Panc1 (cell line): Measurements from ENCODE around the gene MOSMO. TPM values are rescaled to one million over a fixed set of nuclear protein-coding genes. Genes with fewer than 3 reads are reported as not detected.

ENCODE experiments used
- ATAC-seq: fragments of 200-7000 bp; cut with Tn5 transposase; 2 replicates; pipeline ENCODE4 v1.9.1; 2020; ENCODE audit warnings: mild to moderate bottlenecking, moderate library complexity
- BruUV-seq: library from RNA; stranded (reverse); fragments of 400-500 nt; replicated peaks from 2 replicates; lab custom pipeline; 2021; lab: Mats Ljungman, UMichigan
- CTCF ChIA-PET: fragments of 300-600 bp; sonication (Branson Sonifier 250); formaldehyde crosslinking; loops from one replicate; lab custom pipeline; 2022; ENCODE audit warnings: antibody characterized with exemption; lab: Charles Lee
- POLR2A ChIA-PET: fragments of 300-600 bp; sonication (Branson Sonifier 250); formaldehyde crosslinking; loops from one replicate; lab custom pipeline; 2022; ENCODE audit warnings: antibody characterized with exemption; lab: Charles Lee
- DNase-seq: peaks from one replicate; pipeline ENCODE4 v3.0.0-alpha.2; 2010; ENCODE audit warnings: low read depth, low spot score
- H3K27ac ChIP-seq: 2 replicates; pipeline ENCODE4 v1.5.1; 2011; ENCODE audit warnings: mild to moderate bottlenecking, low read length, inconsistent platforms
- H3K27me3 ChIP-seq: fragments of 200-500 bp; sonication (Bioruptor generic); 2 replicates; pipeline ENCODE4 v1.6.0; 2014; ENCODE audit warnings: low read length, inconsistent platforms; ENCODE audit not compliant: control insufficient read depth, insufficient read depth
- H3K36me3 ChIP-seq: fragments of 200-500 bp; sonication (Bioruptor generic); 2 replicates; pipeline ENCODE4 v1.5.1; 2014; ENCODE audit warnings: inconsistent platforms, mild to moderate bottlenecking, low read length, moderate library complexity; ENCODE audit not compliant: control insufficient read depth, insufficient read depth
- H3K4me1 ChIP-seq: 2 replicates; pipeline ENCODE4 v1.5.1; 2011; ENCODE audit warnings: inconsistent platforms, mild to moderate bottlenecking, low read length, moderate library complexity; ENCODE audit not compliant: control insufficient read depth, insufficient read depth
- H3K4me3 ChIP-seq, 2 experiments: 2 replicates each; pipeline ENCODE4 v1.5.1; 2011 to 2012; ENCODE audit warnings: low read depth in 2 of 2, low read length in 2 of 2, mild to moderate bottlenecking in 2 of 2, inconsistent platforms in 1 of 2, moderate library complexity in 1 of 2
- H3K9me3 ChIP-seq: fragments of 200-500 bp; sonication (Bioruptor generic); 2 replicates; pipeline ENCODE4 v1.5.1; 2014; ENCODE audit warnings: low read depth, mild to moderate bottlenecking, inconsistent platforms, low read length, moderate library complexity; ENCODE audit not compliant: control insufficient read depth, insufficient read depth
- POLR2AphosphoS5 ChIP-seq: IDR thresholded peaks from 2 replicates; pipeline ENCODE4 v1.6.1; 2012; ENCODE audit warnings: mild to moderate bottlenecking, low read depth, low read length, moderate library complexity
- SIN3A ChIP-seq: IDR thresholded peaks from 2 replicates; pipeline ENCODE4 v1.6.1; 2012; ENCODE audit warnings: low read depth, mild to moderate bottlenecking, low read length, moderate library complexity, borderline replicate concordance; ENCODE audit not compliant: insufficient read depth
- TCF7L2 ChIP-seq: IDR thresholded peaks from 2 replicates; pipeline ENCODE4 v1.6.1; 2011; ENCODE audit warnings: mild to moderate bottlenecking, low read depth, low read length, inconsistent platforms
- in situ Hi-C: cut with HindIII; loops from 2 replicates; pipeline ENCODE4 v1.10.0; 2016; ENCODE audit warnings: low sequenced_read_pairs, low pct_unique_long_range_greater_than_20kb
- intact Hi-C: fragments of 100-400 bp; cut with micrococcal nuclease; formaldehyde crosslinking; loops from one replicate; pipeline ENCODE4 v1.10.0; 2022; ENCODE audit not compliant: unreplicated experiment
- total RNA-seq: library from RNA; stranded (reverse); gene quantifications from one replicate; pipeline ENCODE4 v1.2.1, GENCODE V29; 2021; ENCODE audit not compliant: unreplicated experiment
- TF ChIP-seq, protein P1 (sequence below): fragments of 450-650 bp; IDR thresholded peaks from 2 replicates; pipeline ENCODE4 v1.5.1; 2017; ENCODE audit warnings: mild to moderate bottlenecking
- TF ChIP-seq, protein P2 (sequence below), 2 experiments: IDR thresholded peaks; 2 replicates each; pipeline ENCODE4 v1.6.1; 2011 to 2012; ENCODE audit warnings: low read depth in 2 of 2, control low read depth in 1 of 2, low read length in 1 of 2, mild to moderate bottlenecking in 1 of 2, moderate library complexity in 1 of 2; ENCODE audit not compliant: insufficient read depth in 1 of 2

Gene MOSMO
- total RNA-seq, 1 experiment from 2014 or later, result 20.6 TPM

DNA sequence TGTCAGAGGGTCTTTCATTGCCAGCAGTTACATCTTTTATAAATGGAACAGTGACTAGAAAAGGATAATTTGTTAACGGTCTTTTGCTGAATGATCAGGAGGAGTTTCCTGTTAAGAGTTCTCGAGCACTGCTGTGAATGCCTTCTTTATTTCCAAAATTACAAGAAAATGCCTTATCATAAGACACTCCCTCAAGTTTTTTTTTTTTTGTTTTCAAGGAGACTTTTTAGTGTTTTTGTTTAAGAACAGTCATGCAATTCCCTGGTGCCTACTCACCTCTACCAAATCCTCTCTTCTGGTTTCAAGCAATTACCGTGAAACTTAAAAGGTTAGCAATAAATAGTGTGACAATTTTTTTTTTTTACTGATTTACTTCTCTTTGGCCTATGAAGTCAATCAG is 65.4 kb downstream of the MOSMO start:
- H3K36me3 ChIP-seq, result peaks cover 2% of the 10 kb centered on the region; the same call in 1 of the 2 replicates
- BruUV-seq, result no TSS peak
- ATAC-seq (no peak), DNase-seq (no peak)
- ChIA-PET POLR2A (interaction anchor here (0.5 kb wide), 1 partner anchor 64 kb away, joined by 8 read pairs; no protein-coding TSS in a partner anchor), CTCF (no interaction called here)
- H3K27me3 ChIP-seq, result no peaks in the 10 kb centered on the region
- in situ Hi-C loops (no loop called here), intact Hi-C loops (no loop called here)
- TF ChIP-seq SIN3A (no peak), TCF7L2 (no peak), POLR2AphosphoS5 (no peak)
- TF ChIP-seq, protein P1, sequence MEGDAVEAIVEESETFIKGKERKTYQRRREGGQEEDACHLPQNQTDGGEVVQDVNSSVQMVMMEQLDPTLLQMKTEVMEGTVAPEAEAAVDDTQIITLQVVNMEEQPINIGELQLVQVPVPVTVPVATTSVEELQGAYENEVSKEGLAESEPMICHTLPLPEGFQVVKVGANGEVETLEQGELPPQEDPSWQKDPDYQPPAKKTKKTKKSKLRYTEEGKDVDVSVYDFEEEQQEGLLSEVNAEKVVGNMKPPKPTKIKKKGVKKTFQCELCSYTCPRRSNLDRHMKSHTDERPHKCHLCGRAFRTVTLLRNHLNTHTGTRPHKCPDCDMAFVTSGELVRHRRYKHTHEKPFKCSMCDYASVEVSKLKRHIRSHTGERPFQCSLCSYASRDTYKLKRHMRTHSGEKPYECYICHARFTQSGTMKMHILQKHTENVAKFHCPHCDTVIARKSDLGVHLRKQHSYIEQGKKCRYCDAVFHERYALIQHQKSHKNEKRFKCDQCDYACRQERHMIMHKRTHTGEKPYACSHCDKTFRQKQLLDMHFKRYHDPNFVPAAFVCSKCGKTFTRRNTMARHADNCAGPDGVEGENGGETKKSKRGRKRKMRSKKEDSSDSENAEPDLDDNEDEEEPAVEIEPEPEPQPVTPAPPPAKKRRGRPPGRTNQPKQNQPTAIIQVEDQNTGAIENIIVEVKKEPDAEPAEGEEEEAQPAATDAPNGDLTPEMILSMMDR, result no peak
- TF ChIP-seq, protein P2, sequence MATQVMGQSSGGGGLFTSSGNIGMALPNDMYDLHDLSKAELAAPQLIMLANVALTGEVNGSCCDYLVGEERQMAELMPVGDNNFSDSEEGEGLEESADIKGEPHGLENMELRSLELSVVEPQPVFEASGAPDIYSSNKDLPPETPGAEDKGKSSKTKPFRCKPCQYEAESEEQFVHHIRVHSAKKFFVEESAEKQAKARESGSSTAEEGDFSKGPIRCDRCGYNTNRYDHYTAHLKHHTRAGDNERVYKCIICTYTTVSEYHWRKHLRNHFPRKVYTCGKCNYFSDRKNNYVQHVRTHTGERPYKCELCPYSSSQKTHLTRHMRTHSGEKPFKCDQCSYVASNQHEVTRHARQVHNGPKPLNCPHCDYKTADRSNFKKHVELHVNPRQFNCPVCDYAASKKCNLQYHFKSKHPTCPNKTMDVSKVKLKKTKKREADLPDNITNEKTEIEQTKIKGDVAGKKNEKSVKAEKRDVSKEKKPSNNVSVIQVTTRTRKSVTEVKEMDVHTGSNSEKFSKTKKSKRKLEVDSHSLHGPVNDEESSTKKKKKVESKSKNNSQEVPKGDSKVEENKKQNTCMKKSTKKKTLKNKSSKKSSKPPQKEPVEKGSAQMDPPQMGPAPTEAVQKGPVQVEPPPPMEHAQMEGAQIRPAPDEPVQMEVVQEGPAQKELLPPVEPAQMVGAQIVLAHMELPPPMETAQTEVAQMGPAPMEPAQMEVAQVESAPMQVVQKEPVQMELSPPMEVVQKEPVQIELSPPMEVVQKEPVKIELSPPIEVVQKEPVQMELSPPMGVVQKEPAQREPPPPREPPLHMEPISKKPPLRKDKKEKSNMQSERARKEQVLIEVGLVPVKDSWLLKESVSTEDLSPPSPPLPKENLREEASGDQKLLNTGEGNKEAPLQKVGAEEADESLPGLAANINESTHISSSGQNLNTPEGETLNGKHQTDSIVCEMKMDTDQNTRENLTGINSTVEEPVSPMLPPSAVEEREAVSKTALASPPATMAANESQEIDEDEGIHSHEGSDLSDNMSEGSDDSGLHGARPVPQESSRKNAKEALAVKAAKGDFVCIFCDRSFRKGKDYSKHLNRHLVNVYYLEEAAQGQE (IDR thresholded peaks at IDR 0.05; ENCODE audit: insufficient read depth in 1 of 2, low read depth in 2 of 2, low read length in 1 of 2), result no peak
- no peaks in the 10 kb centered on the region for H3K9me3 ChIP-seq
- peaks cover 32% of the 10 kb centered on the region for H3K4me1 ChIP-seq
- H3K27ac ChIP-seq, result no peak overlapping the region; the same call in 1 of the 2 replicates
- no peak overlapping the region for H3K4me3 ChIP-seq

DNA sequence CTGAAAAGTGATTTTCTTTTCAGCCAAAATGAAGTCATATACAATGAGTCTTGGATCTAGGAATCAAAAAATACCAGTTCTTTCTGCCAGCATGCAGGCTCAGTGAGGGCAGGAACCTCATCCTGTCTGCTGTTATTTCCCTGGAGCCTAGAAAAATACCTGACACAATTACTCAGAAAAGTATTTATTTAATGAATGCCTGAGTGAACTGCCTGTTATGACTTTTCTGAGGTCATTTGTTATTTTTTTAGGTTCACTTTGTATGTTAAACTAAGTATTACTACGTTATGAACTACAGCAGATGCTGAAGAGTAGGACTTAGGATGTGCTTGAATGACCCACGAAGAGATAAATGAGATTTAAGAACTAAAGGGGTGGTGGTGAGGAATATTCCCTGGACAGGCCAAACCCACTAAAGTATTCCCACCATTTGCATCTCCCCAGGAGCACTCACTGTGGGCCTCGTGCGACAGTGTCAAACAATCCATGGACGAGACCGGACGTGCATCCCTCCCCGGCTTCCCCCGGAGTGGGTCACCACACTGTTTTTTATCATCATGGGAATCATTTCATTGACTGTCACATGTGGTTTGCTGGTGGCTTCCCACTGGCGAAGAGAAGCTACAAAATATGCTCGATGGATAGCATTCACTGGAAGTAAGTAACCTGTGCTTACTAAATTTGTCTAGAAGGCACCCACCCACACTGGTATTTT is 67.3 kb downstream of the MOSMO start:
- intact Hi-C loops, result no loop called here

More for the DNA sequence above, 67.3 kb downstream of the MOSMO start:
- Histone ChIP-seq H3K36me3 (peaks cover 6% of the 10 kb centered on the region; the same call in 1 of the 2 replicates), H3K4me3 (no peak overlapping the region), H3K27ac (0 out of 2 replicates have a peak overlapping the region, but pooled peaks have one; percentile 6), H3K27me3 (no peaks in the 10 kb centered on the region), H3K4me1 (peaks cover 31% of the 10 kb centered on the region), H3K9me3 (no peaks in the 10 kb centered on the region)
- ChIA-PET CTCF (interaction anchor here (0.9 kb wide), 1 partner anchor 24 kb away, joined by 3 read pairs; no protein-coding TSS in a partner anchor), POLR2A (no interaction called here)
- no peak for ATAC-seq
- BruUV-seq, result no TSS peak
- TF ChIP-seq, protein P2 (IDR thresholded peaks at IDR 0.05; ENCODE audit: insufficient read depth in 1 of 2, low read depth in 2 of 2, low read length in 1 of 2), result no peak
- DNase-seq, result no peak
- in situ Hi-C loops, result loop anchor here (25.0 kb wide), 1 partner anchor 112 kb away; no protein-coding TSS in a partner anchor
